HepG2 (cell line): ENCODE results near the gene GSTA1. TPM values are rescaled to one million over a fixed set of nuclear protein-coding genes. Genes with fewer than 3 reads are reported as not detected.
"Not testable (repeated sequence)": the region's sequence is repeated elsewhere in the genome, so short reads cannot be mapped to it uniquely, and the experiment has no call there.

Source experiments
- DMAP1 ChIP-seq: IDR thresholded peaks from 2 replicates; pipeline ENCODE4 v1.6.1; 2016
- KAT8 ChIP-seq: IDR thresholded peaks from 2 replicates; pipeline ENCODE4 v1.6.1; 2016; ENCODE audit warnings: missing genetic modification reagents, missing compliant biosample characterization
- MTA1 ChIP-seq: sonication (generic); formaldehyde crosslinking; IDR thresholded peaks from 2 replicates; pipeline ENCODE4 v1.4.0; 2020; ENCODE audit warnings: missing genetic modification reagents, mild to moderate bottlenecking, borderline replicate concordance
- PATZ1 ChIP-seq: sonication (generic); formaldehyde crosslinking; IDR thresholded peaks from 2 replicates; pipeline ENCODE4 v1.4.0; 2020; ENCODE audit warnings: missing genetic modification reagents
- POGZ ChIP-seq: sonication (generic); formaldehyde crosslinking; IDR thresholded peaks from 2 replicates; pipeline ENCODE4 v1.4.0; 2020; ENCODE audit warnings: mild to moderate bottlenecking, missing genetic modification reagents
- RCOR2 ChIP-seq: IDR thresholded peaks from 2 replicates; pipeline ENCODE4 v1.6.1; 2016; ENCODE audit warnings: missing biosample characterization, missing genetic modification reagents
- RXRB ChIP-seq: IDR thresholded peaks from 2 replicates; pipeline ENCODE4 v1.6.1; 2016; ENCODE audit warnings: borderline replicate concordance, missing genetic modification reagents, missing compliant biosample characterization
- SALL1 ChIP-seq: sonication (generic); formaldehyde crosslinking; IDR thresholded peaks from 2 replicates; pipeline ENCODE4 v1.8.0; 2022; ENCODE audit warnings: mild to moderate bottlenecking, missing genetic modification reagents
- SP1 ChIP-seq, 2 experiments: fragments of 450-650 bp in 1 of 2; sonication (generic) in 1 of 2; formaldehyde crosslinking in 1 of 2; IDR thresholded peaks; 2 replicates each; pipeline versions ENCODE4 v1.4.0 to v1.6.1; 2016 to 2020; ENCODE audit warnings: missing genetic modification reagents in 1 of 2
- TAF1 ChIP-seq: sonication (generic); formaldehyde crosslinking; IDR thresholded peaks from 2 replicates; pipeline ENCODE4 v1.4.0; 2020; ENCODE audit warnings: missing genetic modification reagents
- ZMYM4 ChIP-seq: sonication (generic); formaldehyde crosslinking; IDR thresholded peaks from 2 replicates; pipeline ENCODE4 v1.8.1; 2023; ENCODE audit warnings: mild to moderate bottlenecking, missing genetic modification reagents
- ZNF431 ChIP-seq: sonication (generic); formaldehyde crosslinking; IDR thresholded peaks from 2 replicates; pipeline ENCODE4 v1.9.0; 2022; ENCODE audit warnings: missing genetic modification reagents, low read depth, mild to moderate bottlenecking, borderline replicate concordance
- ZNF562 ChIP-seq: sonication (generic); formaldehyde crosslinking; IDR thresholded peaks from 2 replicates; pipeline ENCODE4 v1.8.0; 2022; ENCODE audit warnings: missing genetic modification reagents, borderline replicate concordance
- ZNF605 ChIP-seq: sonication (generic); formaldehyde crosslinking; IDR thresholded peaks from 2 replicates; pipeline ENCODE4 v1.8.0; 2022; ENCODE audit warnings: mild to moderate bottlenecking, missing genetic modification reagents
- ZNF644 ChIP-seq: IDR thresholded peaks from 2 replicates; pipeline ENCODE4 v1.6.1; 2016; ENCODE audit warnings: low read depth
- polyA plus RNA-seq, 8 experiments: library from polyadenylated mRNA; depleted of rRNA in 3 of 8; stranded (reverse) in 7 of 8; unstranded in 1 of 8; fragments of >200 nt; fragmentation: Illumina TruSeq in 4 of 8; extraction: Trizol in 4 of 8; gene quantifications; 2 replicates each; pipeline versions ENCODE4 v1.2.1 to v1.2.3, GENCODE V29; 2011 to 2016; ENCODE audit warnings: low read depth in 4 of 8, missing spikeins in 1 of 8, mixed read lengths in 1 of 8; ENCODE audit not compliant: insufficient read depth in 1 of 8
- total RNA-seq, 5 experiments: library from RNA; depleted of rRNA; stranded (reverse); fragments of >200 nt; fragmentation: Illumina TruSeq; extraction: Trizol; gene quantifications; 2 replicates each; pipeline ENCODE4 v1.2.3, GENCODE V29; 2016; ENCODE audit warnings: low read depth in 1 of 5
- TF ChIP-seq, protein P1 (sequence below): IDR thresholded peaks from 2 replicates; pipeline ENCODE4 v1.4.0; 2020; ENCODE audit warnings: mild to moderate bottlenecking, missing genetic modification reagents
- TF ChIP-seq, protein P2 (sequence below): IDR thresholded peaks from 2 replicates; pipeline ENCODE4 v1.6.1; 2018; ENCODE audit warnings: missing genetic modification reagents, mild to moderate bottlenecking, missing compliant biosample characterization
- TF ChIP-seq, protein P3 (sequence below): sonication (generic); formaldehyde crosslinking; IDR thresholded peaks from 2 replicates; pipeline ENCODE4 v1.5.0; 2020; ENCODE audit warnings: mild to moderate bottlenecking, missing genetic modification reagents, borderline replicate concordance

GSTA1 gene
- total and polyA plus RNA-seq, 2 of the 13 experiments (the other 11 are each of a cell fraction or from before 2014, with no cell fraction given) = 6.2 to 282 TPM

- TF ChIP-seq, protein P1, sequence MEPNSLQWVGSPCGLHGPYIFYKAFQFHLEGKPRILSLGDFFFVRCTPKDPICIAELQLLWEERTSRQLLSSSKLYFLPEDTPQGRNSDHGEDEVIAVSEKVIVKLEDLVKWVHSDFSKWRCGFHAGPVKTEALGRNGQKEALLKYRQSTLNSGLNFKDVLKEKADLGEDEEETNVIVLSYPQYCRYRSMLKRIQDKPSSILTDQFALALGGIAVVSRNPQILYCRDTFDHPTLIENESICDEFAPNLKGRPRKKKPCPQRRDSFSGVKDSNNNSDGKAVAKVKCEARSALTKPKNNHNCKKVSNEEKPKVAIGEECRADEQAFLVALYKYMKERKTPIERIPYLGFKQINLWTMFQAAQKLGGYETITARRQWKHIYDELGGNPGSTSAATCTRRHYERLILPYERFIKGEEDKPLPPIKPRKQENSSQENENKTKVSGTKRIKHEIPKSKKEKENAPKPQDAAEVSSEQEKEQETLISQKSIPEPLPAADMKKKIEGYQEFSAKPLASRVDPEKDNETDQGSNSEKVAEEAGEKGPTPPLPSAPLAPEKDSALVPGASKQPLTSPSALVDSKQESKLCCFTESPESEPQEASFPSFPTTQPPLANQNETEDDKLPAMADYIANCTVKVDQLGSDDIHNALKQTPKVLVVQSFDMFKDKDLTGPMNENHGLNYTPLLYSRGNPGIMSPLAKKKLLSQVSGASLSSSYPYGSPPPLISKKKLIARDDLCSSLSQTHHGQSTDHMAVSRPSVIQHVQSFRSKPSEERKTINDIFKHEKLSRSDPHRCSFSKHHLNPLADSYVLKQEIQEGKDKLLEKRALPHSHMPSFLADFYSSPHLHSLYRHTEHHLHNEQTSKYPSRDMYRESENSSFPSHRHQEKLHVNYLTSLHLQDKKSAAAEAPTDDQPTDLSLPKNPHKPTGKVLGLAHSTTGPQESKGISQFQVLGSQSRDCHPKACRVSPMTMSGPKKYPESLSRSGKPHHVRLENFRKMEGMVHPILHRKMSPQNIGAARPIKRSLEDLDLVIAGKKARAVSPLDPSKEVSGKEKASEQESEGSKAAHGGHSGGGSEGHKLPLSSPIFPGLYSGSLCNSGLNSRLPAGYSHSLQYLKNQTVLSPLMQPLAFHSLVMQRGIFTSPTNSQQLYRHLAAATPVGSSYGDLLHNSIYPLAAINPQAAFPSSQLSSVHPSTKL (CRISPR knock-in tag) = peak; percentile 87
- TF ChIP-seq ZNF562 (CRISPR knock-in tag) (0 out of 2 replicates have a peak, but pooled peaks have one; percentile 20), ZNF605 (CRISPR knock-in tag) (0 out of 2 replicates have a peak, but pooled peaks have one; percentile 56), SALL1 (CRISPR knock-in tag) (peak; percentile 90), DMAP1 (peak; percentile 35; the same call in 1 of the 2 replicates), ZNF644 (CRISPR knock-in tag) (peak; percentile 41; the same call in 1 of the 2 replicates), MTA1 (CRISPR knock-in tag) (peak; percentile 89; the same call in 1 of the 2 replicates), PATZ1 (CRISPR knock-in tag) (peak; percentile 45), RXRB (CRISPR knock-in tag) (peak; percentile 14; the same call in 1 of the 2 replicates), POGZ (CRISPR knock-in tag) (peak; percentile 88), KAT8 (CRISPR knock-in tag) (peak; percentile 57), RCOR2 (CRISPR knock-in tag) (0 out of 2 replicates have a peak, but pooled peaks have one; percentile 33), ZMYM4 (CRISPR knock-in tag) (peak; percentile 95), ZNF431 (CRISPR knock-in tag) (0 out of 2 replicates have a peak, but pooled peaks have one; percentile 37), TAF1 (CRISPR knock-in tag) (peak; percentile 26; the same call in 1 of the 2 replicates), SP1 (CRISPR knock-in tag; IDR thresholded peaks at IDR 0.05) (0 out of 2 replicates have a peak, but pooled peaks have one; percentile 14)
- TF ChIP-seq, protein P2, sequence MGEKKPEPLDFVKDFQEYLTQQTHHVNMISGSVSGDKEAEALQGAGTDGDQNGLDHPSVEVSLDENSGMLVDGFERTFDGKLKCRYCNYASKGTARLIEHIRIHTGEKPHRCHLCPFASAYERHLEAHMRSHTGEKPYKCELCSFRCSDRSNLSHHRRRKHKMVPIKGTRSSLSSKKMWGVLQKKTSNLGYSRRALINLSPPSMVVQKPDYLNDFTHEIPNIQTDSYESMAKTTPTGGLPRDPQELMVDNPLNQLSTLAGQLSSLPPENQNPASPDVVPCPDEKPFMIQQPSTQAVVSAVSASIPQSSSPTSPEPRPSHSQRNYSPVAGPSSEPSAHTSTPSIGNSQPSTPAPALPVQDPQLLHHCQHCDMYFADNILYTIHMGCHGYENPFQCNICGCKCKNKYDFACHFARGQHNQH (CRISPR knock-in tag) = 0 out of 2 replicates have a peak, but pooled peaks have one; percentile 51
- TF ChIP-seq, protein P3, sequence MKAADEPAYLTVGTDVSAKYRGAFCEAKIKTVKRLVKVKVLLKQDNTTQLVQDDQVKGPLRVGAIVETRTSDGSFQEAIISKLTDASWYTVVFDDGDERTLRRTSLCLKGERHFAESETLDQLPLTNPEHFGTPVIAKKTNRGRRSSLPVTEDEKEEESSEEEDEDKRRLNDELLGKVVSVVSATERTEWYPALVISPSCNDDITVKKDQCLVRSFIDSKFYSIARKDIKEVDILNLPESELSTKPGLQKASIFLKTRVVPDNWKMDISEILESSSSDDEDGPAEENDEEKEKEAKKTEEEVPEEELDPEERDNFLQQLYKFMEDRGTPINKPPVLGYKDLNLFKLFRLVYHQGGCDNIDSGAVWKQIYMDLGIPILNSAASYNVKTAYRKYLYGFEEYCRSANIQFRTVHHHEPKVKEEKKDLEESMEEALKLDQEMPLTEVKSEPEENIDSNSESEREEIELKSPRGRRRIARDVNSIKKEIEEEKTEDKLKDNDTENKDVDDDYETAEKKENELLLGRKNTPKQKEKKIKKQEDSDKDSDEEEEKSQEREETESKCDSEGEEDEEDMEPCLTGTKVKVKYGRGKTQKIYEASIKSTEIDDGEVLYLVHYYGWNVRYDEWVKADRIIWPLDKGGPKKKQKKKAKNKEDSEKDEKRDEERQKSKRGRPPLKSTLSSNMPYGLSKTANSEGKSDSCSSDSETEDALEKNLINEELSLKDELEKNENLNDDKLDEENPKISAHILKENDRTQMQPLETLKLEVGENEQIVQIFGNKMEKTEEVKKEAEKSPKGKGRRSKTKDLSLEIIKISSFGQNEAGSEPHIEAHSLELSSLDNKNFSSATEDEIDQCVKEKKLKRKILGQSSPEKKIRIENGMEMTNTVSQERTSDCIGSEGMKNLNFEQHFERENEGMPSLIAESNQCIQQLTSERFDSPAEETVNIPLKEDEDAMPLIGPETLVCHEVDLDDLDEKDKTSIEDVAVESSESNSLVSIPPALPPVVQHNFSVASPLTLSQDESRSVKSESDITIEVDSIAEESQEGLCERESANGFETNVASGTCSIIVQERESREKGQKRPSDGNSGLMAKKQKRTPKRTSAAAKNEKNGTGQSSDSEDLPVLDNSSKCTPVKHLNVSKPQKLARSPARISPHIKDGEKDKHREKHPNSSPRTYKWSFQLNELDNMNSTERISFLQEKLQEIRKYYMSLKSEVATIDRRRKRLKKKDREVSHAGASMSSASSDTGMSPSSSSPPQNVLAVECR (CRISPR knock-in tag) = peak; percentile 56; the same call in 1 of the 2 replicates
- TF ChIP-seq SP1 (IDR thresholded peaks at IDR 0.05) = not testable (repeated sequence)
Observed at GRCh38 chr6:52776711-52777351, 26.8 kb downstream of the GSTA1 start (continued).
